GM19328 (cell line): Measurements from ENCODE around the gene TXNDC5.

Experiments used
- ATAC-seq: cut with Tn5 transposase; IDR thresholded peaks from one replicate; pipeline ENCODE4 v1.9.1; 2021; ENCODE audit warnings: mild to moderate bottlenecking, moderate library complexity; ENCODE audit not compliant: unreplicated experiment

The TXNDC5 gene

DNA sequence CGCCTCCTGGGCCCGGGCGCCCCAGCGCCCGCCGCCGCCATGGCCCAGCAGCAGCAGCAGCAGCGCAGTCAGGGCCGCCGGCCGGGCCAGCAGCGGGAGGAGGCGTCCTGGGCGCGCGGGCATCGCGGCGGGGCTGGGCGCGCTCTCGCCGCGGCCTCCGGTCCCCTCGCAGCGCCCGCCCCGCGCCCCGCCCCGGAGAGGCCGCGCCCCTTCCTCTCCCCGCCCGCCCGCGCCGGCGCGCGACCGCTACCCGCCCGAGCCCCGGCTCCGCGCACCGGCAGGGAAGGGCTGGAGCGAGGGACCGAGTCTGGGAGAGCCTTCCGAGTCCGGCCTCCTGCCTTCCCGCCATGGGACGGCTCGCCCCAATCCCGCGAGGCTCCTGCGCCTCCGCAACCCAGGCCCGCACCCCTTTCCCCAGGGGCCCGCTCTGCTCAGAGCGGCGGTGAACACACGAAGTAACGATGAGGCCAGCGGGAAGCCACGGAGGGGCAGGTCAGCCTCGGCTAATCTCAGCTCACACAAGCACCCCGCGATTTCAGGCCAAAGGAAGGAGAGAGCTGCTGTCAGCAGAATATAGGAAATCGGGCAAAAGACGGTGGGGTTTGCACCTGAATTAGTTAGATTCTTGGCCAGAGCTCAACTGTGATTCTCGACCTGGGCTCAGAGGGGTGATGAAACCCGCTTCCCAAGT is at the start of gene TXNDC5:
Gene TXNDC5 (minus strand): TSS at position 135 of the 691 bp plus-strand sequence. CDS start 12 bp downstream, at position 123.
- peak; percentile 62 for ATAC-seq

- no peak for ATAC-seq
Observed at GRCh38 chr6:7960141-7960540, 49.6 kb upstream of the TXNDC5 start.

GRCh38 chr6:7959453-7959852 is 48.9 kb upstream of the TXNDC5 start:
- ATAC-seq: no peak

GRCh38 chr6:7958464-7958863 is 47.9 kb upstream of the TXNDC5 start:
- ATAC-seq: no peak

DNA sequence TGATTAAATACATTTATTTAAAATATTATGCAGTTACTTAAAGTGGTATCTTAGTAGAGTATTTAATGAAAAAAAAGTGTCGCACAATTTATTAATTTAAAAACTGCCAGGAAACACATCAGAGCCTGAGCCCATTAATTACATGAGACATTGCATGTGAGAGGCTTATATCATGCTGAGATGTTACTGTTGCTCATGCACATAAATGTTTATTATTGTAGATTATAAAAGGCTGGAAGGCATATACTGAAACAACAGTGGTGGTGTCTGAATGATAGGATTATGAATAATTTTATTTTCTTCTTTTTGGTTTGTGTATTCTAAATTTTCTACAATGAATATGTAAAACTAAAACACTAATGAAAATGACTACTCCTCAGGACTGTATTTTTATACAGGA is 45.7 kb upstream of the TXNDC5 start:
- no peak for ATAC-seq

DNA sequence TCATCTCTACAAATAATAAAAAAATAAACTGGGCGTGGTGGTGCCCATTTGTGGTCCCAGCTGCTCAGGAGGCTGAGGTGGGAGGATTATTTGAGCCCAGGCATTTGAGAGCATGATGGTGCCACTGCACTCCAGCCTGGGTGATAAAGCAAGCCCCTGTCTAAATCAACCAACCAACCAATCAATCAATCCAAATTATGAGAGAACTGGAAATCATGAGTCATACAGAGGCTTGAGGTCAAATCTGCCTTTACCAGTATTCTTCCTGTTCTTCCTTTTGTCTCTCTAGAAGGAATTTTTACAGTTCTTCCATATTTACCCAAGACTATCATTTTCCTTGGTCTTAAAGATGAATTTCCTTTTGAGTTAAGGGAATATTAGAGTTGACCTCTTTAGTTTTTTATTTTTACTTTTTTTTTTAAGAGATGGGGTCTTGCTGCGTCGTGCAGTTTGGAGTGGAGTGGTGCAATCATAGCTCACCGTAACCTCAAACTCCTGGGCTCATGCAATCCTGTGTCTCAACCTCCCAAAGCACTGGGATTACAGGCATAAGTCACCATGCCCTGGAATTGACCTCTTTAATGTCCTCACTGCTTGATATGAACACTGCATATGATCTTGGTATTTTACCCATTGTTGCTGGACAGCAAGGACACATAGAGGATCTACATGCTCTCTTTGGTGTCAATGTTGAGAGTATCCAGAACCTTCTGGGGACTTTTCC is 44.1 kb upstream of the TXNDC5 start:
- no peak for ATAC-seq

GRCh38 chr6:7953753-7954152 is 43.2 kb upstream of the TXNDC5 start:
- ATAC-seq: no peak

- no peak for ATAC-seq
Observed at GRCh38 chr6:7939864-7940228, 29.3 kb upstream of the TXNDC5 start.

- ATAC-seq: no peak
Observed at GRCh38 chr6:7939184-7939863, 28.7 kb upstream of the TXNDC5 start.

DNA sequence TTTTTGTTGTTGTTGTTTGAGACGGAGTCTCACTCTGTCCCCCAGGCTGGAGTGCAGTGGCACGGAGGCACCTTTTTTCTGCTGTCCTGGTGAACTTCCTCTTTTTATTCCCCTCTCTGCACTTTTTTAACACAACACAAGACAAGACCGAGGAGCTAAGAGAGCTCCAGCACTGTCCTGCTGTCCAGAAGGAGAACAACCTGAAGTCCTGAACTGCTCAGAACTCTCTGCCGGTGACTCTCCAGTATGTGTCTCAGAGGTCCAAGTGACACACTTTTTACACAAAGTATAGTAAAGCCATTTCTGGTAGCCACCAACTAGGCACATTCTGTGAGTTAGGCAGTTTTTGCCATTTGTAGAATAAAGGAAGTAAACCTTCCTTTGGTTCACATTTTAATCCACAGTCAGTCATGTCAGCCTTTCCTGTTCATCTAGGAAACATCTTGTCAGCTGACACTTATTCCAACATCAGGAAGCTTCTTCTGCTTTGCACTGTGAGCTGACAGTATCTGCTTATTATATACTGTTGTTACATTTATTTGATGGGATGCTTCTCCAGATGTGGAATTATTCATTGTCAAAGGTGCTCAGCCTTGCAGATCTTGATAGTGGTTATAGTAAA is 28.1 kb upstream of the TXNDC5 start:
- ATAC-seq: no peak

- ATAC-seq: peak; percentile 95
Observed at GRCh38 chr6:7933794-7934193, 23.2 kb upstream of the TXNDC5 start.

- no peak for ATAC-seq
Observed at GRCh38 chr6:7932625-7933024, 22.0 kb upstream of the TXNDC5 start.

DNA sequence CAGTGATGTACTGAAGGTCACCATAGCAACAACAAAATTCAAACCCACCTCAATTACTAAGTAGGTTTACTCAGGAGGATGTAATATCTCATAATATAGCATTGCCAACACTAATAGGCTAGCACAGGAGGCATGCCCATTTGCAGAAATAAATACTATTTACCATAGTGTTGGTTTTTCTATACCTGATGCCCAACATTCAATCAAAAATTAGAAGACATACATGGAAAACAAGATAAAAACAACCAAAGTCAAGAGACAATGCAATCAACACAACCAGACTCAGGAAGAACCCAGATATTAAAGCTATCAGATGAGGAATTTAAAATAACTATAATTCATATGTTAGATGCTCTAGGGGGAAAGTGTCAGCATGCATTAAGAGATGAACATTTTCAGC is 14.3 kb upstream of the TXNDC5 start:
- no peak for ATAC-seq

- no peak for ATAC-seq
Observed at GRCh38 chr6:7922596-7922995, 12.0 kb upstream of the TXNDC5 start.

DNA sequence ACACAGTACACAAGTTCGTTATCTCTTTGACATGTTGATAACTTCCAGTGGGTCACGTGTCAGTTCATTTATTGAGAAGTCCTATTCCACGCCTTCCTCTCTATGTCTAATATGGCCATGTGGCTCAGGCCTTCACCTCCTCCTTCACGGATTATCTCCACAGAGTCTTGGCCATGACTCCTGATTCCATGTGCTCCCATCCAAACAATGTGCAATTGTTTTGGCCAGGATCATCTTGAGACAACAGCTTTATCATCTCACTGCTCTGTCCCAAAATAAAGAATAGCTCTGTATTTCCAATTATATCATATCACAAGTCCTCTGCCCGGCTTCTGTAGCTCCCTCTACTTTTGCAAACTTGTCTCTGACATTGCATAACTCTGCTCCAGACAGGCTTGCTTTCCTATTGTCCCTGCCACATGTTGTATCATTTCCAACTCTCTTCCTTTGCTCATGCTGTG is 11.1 kb upstream of the TXNDC5 start:
- ATAC-seq: no peak

DNA sequence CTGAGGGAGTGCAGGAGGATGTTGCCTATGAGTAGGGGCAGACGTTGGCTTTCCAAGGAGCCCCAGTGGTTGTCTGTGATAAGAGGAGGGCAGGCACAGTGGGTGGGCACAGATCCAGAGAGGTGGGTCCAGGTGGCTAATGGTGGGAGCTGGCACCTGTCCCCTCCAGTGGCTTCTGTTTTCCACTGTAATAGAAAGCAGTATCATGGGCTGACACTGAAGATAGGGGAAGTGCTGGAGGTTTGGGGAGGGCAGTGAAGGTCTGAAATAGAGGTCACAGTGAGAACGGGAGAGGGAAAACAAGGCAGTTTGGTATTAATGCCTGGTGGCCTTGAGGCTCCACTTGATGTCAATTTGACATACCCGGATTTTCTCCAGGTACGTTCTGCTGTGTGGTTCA is 10.5 kb upstream of the TXNDC5 start:
- ATAC-seq: no peak

GRCh38 chr6:7920425-7920824 is 9.8 kb upstream of the TXNDC5 start:
- no peak for ATAC-seq

GRCh38 chr6:7919871-7920270 is 9.3 kb upstream of the TXNDC5 start:
- no peak for ATAC-seq

DNA sequence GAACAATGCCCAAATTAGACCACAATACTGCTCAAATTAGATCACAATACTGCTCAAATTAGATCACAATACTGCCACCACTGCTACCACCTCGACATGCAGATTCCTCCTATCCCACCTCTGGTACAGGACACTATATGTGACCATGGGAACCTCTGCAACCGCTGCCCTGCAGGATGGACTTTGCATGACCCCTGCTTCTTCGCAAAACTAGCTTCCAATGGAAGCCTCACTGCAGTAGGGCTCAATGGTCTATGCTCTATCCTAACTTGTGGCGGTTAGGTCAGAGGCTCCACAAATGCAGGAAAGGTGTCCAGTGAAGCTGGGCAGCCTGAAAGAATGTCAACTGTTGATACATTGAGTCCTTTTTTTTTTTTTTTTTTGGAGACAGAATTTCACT is 7.8 kb upstream of the TXNDC5 start:
- no peak for ATAC-seq

DNA sequence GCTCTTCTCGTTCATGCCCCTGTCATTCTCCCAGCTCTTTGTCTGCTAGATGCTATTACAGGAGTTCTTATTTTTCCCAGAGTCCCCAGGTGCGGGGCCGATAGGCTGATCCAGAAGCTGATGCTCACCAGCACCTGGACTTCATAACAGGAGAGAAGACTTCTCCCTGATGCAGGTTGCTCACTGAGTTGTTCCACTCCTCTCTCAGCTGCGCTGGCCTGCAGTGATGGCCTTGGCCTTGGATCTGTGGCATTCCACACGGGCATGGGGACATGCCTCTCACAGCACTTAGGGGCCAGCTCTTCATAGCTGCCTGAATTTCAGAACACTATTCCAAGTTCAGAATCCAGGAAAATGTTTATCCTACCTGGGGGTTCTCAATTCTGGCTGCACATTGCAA is 7.1 kb upstream of the TXNDC5 start:
- ATAC-seq: no peak

GRCh38 chr6:7916959-7917358 is 6.4 kb upstream of the TXNDC5 start:
- ATAC-seq: peak; percentile 83
